IPS-18c (cell line): ENCODE results near the gene TIE1.

Experiments used
- H3K4me3 ChIP-seq: 2 replicates; pipeline ENCODE4 v1.7.0; 2013; ENCODE audit warnings: low read depth, mild to moderate bottlenecking, low read length, moderate library complexity; ENCODE audit not compliant: insufficient read depth
- H3K9me3 ChIP-seq: one replicate; pipeline ENCODE4 v1.6.1; 2013; ENCODE audit warnings: mild to moderate bottlenecking, low read length, moderate library complexity; ENCODE audit not compliant: control insufficient read depth, insufficient read depth

Gene TIE1

DNA sequence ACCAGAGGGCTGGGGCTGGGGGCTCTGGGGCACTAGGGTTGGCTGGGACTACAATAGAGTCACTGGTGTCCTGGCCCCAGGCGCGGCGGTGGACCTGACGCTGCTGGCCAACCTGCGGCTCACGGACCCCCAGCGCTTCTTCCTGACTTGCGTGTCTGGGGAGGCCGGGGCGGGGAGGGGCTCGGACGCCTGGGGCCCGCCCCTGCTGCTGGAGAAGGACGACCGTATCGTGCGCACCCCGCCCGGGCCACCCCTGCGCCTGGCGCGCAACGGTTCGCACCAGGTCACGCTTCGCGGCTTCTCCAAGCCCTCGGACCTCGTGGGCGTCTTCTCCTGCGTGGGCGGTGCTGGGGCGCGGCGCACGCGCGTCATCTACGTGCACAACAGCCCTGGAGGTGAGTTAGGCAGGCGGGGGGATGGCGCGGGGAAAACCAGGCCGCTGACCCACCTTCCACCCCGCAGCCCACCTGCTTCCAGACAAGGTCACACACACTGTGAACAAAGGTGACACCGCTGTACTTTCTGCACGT is 4.1 kb downstream of the TIE1 start:
- peaks cover 4% of the 10 kb centered on the region for H3K9me3 ChIP-seq
- H3K4me3 ChIP-seq: no peak overlapping the region

DNA sequence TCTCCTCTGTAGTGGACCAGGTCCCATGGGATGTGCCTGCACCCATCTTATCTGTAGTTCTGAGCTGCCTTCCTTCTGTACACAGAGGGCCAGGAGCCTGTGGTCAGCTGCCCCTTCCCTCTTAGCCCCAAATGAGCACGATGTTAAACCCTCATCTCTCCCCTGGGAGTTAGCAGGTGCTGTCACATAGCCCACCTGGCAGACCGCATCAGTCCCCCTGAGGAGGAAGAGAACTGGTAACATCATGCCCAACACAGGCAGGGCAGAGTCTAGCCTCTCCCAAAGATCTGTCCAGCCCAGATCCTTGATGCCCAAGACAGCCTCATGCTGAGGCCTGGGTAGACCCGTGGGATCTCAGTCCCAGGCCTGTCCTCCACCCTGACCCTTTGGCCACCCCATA is 4.7 kb downstream of the TIE1 start:
- no peak overlapping the region for H3K4me3 ChIP-seq
- H3K9me3 ChIP-seq: peaks cover 4% of the 10 kb centered on the region

DNA sequence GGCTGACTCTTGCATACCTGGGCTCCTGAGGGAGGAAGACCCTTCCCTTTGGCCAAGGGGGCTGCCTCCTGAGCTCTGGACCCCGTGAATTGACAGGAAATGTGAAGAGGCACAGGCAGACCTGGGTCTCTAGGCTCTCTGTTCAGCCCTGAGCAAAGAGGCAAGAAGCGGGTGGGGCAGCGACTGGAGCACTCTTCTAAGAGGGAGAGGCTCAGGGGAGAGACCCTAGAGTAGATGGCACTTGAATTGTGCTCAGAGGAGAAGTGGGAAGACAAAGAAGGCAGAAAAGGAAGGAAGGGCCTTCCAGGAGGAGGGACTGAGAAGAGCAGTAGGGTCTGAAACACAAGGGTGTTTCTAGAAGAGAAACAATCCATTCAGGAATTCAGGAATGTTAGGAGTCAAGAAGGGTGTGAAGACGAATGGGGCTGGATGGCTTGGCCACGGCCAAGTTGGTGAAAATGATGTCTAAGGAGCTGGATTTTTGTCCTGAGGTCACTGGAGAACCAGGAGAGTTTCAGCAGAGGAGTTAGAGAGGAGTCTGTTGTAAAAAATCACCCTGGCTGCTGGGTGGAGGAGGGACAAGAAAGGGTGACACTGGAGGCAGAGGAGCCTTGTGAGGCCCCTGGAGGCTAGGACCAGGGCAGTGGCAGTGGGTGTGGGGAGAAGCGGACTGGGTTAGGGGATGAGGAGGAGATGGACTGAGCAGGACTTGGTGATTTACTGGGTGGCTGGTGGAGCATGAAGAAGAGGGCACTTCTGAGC is 5.3 kb downstream of the TIE1 start:
- no peak overlapping the region for H3K4me3 ChIP-seq
- H3K9me3 ChIP-seq: peaks cover 4% of the 10 kb centered on the region

DNA sequence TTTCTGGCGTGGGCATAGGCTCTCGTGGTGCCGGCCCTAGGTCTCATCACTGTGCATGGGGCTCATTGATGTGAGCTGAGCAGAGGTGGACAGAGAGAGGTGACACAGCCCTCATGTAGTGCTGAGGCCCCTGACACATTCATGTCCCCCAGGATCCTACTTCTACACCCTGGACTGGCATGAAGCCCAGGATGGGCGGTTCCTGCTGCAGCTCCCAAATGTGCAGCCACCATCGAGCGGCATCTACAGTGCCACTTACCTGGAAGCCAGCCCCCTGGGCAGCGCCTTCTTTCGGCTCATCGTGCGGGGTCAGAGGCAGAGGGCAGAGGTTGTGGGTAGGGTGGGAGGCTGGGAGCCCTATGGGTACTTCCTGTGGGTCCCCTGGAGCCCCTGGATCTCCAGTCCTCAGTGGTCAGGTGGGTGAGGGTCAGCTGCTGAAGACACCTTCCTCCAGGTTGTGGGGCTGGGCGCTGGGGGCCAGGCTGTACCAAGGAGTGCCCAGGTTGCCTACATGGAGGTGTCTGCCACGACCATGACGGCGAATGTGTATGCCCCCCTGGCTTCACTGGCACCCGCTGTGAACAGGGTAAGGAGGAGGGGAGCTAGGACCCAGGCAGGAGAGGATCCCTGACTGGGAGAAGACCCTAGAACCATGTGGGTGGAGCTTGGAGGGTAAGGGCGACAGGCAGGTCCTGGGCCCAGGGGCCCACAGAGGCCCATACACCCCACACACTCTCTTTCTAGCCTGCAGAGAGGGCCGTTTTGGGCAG is 6.1 kb downstream of the TIE1 start:
- H3K9me3 ChIP-seq: peaks cover 4% of the 10 kb centered on the region

DNA sequence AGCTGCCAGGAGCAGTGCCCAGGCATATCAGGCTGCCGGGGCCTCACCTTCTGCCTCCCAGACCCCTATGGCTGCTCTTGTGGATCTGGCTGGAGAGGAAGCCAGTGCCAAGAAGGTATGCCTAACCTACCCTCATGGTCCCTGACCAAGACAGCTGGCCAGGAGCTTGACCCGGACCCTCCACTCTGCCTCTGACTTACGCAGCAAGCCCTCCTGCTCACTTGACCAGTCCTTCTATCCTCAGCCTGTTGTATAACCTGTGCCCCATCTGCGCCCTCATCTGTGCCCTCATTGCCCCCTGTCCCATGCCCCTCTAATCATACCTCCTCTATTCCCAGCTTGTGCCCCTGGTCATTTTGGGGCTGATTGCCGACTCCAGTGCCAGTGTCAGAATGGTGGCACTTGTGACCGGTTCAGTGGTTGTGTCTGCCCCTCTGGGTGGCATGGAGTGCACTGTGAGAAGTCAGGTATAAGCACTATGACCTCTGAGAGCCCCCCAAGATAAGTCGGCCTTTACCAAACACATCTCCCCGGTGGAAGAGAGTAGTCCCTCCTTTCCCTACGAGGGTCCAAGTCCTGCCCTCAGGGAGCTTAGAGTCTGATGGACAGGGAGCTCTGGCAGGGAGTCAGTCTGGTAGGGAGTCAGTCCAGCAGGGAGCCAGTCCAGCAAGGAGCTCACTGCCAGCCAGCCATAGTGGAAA is 6.8 kb downstream of the TIE1 start:
- H3K9me3 ChIP-seq: peaks cover 3% of the 10 kb centered on the region
- no peak overlapping the region for H3K4me3 ChIP-seq

More for the DNA sequence above, 6.1 kb downstream of the TIE1 start:
- H3K4me3 ChIP-seq: no peak overlapping the region

DNA sequence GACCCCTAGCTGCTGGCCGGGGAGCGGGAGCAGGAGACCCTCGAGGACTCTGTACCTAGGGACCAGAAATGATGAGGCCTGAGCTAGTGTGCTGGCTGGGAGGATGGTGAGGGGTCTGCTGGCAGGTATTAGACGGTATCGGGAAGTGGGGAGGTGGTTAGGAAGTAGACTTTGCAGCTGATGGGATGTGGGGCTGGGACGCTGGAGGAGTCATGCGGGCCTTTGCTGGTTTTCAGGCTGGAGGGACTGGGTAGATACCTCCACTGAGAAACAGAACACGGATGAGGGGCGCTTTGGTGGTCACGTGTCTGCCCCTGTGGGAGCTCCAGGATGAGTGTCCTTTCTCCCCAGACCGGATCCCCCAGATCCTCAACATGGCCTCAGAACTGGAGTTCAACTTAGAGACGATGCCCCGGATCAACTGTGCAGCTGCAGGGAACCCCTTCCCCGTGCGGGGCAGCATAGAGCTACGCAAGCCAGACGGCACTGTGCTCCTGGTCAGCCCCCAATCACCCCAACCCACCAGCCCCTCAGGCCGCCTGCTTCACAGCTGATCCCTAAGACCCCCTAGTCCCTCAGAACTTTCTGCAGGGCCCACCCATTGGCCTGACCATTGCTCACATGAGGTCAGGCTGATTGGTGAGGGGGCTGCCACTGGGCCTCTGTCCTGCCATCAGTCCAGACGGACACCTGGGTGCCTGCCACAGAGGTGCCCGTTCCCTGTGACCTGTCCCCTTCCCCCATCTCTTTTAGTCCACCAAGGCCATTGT is 8.0 kb downstream of the TIE1 start:
- Histone ChIP-seq H3K4me3 (no peak overlapping the region), H3K9me3 (no peaks in the 10 kb centered on the region)

DNA sequence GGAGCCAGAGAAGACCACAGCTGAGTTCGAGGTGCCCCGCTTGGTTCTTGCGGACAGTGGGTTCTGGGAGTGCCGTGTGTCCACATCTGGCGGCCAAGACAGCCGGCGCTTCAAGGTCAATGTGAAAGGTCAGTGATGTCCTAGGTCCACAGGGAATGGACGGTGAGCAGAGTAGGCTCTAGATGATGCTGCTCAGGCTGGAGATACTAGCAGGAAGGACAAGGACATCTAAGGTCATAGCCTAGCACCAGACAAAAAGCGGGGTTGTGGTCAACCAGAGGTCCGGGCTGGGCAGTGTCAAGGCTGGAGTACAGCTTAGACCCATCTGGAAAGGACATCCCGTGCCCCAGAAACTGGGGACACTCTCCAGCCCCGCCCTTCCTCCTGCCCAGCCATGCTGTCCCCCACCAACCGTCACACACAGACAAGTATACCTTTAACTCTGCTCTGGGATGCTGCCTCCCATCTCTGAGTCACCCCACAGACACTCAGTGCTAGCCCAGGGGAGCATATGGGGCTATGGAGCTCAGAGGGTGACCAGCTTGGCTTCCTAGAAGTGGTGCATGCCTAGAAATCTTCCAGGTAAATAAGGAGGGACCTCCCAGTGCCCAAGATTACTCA is 8.7 kb downstream of the TIE1 start:
- Histone ChIP-seq H3K9me3 (no peaks in the 10 kb centered on the region), H3K4me3 (no peak overlapping the region)

DNA sequence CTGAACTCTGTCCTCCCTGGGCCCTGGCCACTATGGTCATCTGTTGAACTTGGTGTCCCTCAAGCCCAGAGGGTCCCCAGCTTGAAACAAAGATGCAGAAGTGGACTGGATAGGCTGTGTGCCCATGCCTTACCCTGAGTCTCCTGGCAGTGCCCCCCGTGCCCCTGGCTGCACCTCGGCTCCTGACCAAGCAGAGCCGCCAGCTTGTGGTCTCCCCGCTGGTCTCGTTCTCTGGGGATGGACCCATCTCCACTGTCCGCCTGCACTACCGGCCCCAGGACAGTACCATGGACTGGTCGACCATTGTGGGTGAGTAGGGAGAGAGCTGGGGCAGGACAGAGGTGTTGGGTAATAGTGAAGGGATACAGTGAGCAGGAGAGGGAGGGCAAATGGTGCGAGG is 10.7 kb downstream of the TIE1 start:
- Histone ChIP-seq H3K9me3 (no peaks in the 10 kb centered on the region), H3K4me3 (no peak overlapping the region)

DNA sequence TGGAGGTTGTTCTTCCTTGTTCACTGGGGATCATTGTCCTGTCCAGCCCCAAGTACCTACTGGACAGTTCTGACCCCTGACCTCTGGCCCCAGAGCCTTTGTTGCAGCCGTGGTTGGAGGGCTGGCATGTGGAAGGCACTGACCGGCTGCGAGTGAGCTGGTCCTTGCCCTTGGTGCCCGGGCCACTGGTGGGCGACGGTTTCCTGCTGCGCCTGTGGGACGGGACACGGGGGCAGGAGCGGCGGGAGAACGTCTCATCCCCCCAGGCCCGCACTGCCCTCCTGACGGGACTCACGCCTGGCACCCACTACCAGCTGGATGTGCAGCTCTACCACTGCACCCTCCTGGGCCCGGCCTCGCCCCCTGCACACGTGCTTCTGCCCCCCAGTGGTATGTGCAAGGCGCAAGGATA is 11.4 kb downstream of the TIE1 start:
- Histone ChIP-seq H3K9me3 (no peaks in the 10 kb centered on the region), H3K4me3 (no peak overlapping the region)

DNA sequence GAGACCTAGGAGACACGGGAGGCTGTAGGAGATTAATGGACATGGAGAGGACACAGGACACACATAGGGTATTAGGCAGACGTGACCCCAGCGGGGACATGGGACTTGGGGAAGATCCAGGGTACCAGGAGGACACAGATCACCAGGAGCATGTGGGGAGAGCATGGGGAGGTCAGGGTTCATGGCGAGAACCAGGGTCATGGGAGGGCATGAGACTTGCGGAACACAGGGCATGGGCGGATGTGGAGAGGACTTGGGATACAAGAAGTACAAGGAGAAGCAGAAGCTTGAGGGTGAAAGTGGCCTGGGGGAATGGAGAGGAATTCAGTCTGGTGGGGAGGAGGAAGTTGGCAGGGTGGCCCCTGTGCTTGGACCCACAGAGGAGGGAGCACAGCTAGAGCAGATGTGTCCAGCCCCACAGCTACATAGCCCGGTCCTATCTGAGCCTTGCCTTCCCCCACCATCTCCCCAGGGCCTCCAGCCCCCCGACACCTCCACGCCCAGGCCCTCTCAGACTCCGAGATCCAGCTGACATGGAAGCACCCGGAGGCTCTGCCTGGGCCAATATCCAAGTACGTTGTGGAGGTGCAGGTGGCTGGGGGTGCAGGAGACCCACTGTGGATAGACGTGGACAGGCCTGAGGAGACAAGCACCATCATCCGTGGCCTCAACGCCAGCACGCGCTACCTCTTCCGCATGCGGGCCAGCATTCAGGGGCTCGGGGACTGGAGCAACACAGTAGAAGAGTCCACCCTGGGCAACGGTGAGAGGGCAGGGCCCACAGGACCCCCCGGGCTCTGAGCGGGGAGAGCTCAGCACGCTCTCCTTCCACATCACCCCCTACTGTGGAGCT is 12.1 kb downstream of the TIE1 start:
- no peak overlapping the region for H3K4me3 ChIP-seq
- H3K9me3 ChIP-seq: no peaks in the 10 kb centered on the region

DNA sequence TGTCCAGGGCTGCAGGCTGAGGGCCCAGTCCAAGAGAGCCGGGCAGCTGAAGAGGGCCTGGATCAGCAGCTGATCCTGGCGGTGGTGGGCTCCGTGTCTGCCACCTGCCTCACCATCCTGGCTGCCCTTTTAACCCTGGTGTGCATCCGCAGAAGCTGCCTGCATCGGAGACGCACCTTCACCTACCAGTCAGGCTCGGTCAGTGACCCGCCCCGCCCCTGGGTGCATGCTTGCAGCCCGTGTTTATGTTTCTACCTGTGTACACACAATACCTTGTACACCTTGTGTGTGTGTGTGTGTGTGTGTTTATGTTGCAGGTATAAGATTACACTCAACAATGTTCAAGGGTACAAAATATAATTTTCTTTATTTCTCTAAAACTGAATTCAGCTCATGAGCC is 13.0 kb downstream of the TIE1 start:
- no peaks in the 10 kb centered on the region for H3K9me3 ChIP-seq

DNA sequence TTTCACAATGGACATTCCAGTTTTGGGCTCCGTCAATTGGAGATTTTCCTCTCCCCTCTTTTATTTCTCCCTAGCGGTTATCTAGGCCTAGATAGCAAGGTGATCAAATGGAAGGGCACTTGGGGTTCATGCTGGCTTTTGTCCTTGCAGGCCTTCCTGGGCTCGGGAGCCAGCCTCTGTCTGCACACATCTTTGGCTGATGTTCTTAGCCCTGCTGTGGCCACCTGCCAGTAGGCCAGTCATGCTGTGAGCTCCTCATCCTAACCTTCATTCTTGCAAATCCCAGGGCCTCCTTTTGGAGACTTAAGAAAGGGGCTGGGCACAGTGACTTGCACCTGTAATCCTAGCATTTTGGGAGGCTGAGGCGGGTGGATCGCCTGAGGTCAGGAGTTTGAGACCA is 13.5 kb downstream of the TIE1 start:
- Histone ChIP-seq H3K4me3 (no peak overlapping the region), H3K9me3 (no peaks in the 10 kb centered on the region)

More for the DNA sequence above, 13.0 kb downstream of the TIE1 start:
- H3K4me3 ChIP-seq: no peak overlapping the region

DNA sequence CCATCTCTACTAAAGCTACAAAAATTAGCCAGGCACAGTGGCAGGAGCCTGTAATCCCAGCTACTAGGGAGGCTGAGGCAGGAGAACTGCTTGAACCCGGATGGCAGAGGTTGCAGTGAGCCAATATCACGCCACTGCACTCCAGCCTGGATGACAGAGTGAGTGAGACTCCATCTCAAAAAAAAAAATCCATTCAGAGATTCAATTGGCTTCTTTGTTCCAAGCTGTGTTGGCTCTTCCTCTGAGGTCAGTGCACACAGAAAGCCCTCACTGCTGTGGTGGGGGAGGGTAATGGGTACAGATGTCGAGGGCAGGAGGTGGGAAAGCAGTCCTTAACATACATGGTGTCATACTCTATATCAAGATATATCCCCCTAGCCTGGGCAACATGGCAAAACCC is 14.7 kb downstream of the TIE1 start:
- Histone ChIP-seq H3K4me3 (no peak overlapping the region), H3K9me3 (no peaks in the 10 kb centered on the region)

DNA sequence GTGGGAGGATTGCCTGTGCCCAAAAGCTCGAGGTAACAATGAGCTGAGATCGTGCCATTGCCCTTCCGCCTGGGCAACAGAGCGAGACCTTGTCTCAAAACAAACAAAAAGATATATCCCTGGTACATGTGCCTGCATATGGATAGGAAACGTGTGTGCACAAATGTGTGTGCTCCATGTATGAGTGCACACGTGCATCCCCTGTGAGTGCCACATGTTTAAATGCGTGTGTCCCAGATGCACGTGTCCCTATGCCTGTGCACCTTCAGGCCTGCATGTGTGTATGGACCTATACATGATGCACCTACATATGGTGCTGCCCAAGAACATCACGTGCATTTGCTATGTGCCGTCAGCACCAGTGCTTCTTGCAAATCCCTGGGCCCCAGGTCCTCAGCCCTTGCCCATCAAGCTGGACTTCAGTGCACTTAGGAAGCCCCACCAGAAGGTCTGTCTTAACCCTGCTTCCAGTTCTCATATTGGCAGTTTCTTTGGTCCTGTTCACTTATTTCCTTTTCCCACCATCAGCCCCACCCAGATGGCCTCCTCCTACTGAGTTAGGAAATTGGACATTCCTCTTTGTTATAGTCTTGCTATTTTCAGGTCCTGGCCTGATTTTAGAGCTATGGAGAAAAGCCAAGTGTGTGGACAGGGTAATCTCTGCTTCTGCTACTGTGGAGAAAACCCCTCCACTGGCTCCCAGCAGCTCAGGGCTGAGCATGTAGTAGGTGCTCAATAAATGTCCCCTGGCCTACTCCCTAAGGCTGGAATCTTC is 15.4 kb downstream of the TIE1 start:
- Histone ChIP-seq H3K4me3 (no peak overlapping the region), H3K9me3 (no peaks in the 10 kb centered on the region)

DNA sequence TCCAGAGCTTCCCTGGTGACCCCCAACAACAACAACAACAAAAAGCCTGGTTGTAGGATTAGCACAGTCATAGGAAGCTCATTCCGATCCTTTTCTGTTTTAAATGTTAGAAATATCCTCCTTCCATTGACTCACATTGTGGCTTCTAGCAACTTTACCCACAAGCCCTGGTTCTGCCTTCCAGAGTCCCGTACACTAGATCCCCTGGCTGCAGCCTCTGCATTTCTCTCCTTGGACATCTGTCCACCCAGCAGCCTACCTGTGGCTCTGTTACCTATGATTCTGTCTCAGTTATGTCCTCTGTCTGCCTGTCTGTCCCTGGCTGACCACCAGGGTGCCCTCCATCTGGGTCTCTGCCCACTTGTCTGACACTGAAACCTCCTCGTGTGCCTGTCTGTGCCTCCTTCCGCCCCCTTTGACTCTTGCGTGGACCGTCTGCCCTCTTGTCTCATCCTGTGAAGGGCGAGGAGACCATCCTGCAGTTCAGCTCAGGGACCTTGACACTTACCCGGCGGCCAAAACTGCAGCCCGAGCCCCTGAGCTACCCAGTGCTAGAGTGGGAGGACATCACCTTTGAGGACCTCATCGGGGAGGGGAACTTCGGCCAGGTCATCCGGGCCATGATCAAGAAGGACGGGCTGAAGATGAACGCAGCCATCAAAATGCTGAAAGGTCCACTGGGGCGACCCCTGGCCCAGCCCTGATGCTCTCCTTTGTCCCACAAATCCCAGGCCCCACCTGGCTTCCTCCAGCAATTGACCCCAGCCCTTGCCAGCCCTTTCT is 16.1 kb downstream of the TIE1 start:
- Histone ChIP-seq H3K4me3 (no peak overlapping the region), H3K9me3 (no peaks in the 10 kb centered on the region)
